Vagina (tissue), 2 donors: Measurements from ENCODE around the gene PLCB1. TPM values are rescaled to one million over a fixed set of nuclear protein-coding genes. Genes with fewer than 3 reads are reported as not detected.

Experiments
- DNase-seq, 2 donors: peaks; one replicate each; pipeline ENCODE4 v3.0.0-alpha.2; 2017; ENCODE audit errors: extremely low spot score in 2 of 2
- H3K27ac ChIP-seq: fragments of 200-600 bp; sonication (generic); one replicate; pipeline ENCODE4 v1.5.1; 2019
- H3K27me3 ChIP-seq: fragments of 200-600 bp; sonication (generic); one replicate; pipeline ENCODE4 v1.5.1; 2019
- H3K36me3 ChIP-seq, 2 donors: fragments of 200-600 bp; sonication (generic); one replicate each; pipeline ENCODE4 v1.5.1; 2017 to 2019
- H3K4me1 ChIP-seq: fragments of 200-600 bp; sonication (generic); one replicate; pipeline ENCODE4 v1.5.1; 2019
- H3K4me3 ChIP-seq, 2 donors: fragments of 200-600 bp; sonication (generic); 1 replicate in 1 of 2; 2 replicates in 1 of 2; pipeline ENCODE4 v1.5.1; 2016 to 2019
- H3K9me3 ChIP-seq: fragments of 200-600 bp; sonication (generic); one replicate; pipeline ENCODE4 v1.5.1; 2019
- CTCF ChIP-seq, 3 experiments: fragments of 450-650 bp in 2 of 3; fragments of 200-600 bp in 1 of 3; sonication (generic) in 1 of 3; IDR thresholded peaks; one replicate each; pipeline ENCODE4 v1.5.1; 2017 to 2019; ENCODE audit warnings: antibody characterized with exemption in 3 of 3, mild to moderate bottlenecking in 2 of 3, moderate library complexity in 2 of 3
- POLR2A ChIP-seq, 2 donors: fragments of 450-650 bp; IDR thresholded peaks; one replicate each; pipeline ENCODE4 v1.6.1; 2017; ENCODE audit warnings: antibody characterized with exemption in 2 of 2, mild to moderate bottlenecking in 2 of 2, moderate library complexity in 2 of 2
- POLR2AphosphoS5 ChIP-seq, 2 donors: sonication (generic); formaldehyde crosslinking; IDR thresholded peaks; one replicate each; pipeline ENCODE4 v1.9.0; 2017; ENCODE audit warnings: antibody characterized with exemption in 2 of 2, mild to moderate bottlenecking in 2 of 2, low read depth in 1 of 2; ENCODE audit not compliant: insufficient read depth in 1 of 2
- intact Hi-C: fragments of 100-400 bp; cut with DNase I; formaldehyde crosslinking; loops from one replicate; pipeline ENCODE4 v1.15.1; 2023
- total RNA-seq: library from RNA; depleted of rRNA; stranded (reverse); fragments of >200 nt; gene quantifications from one replicate; pipeline ENCODE4 v1.2.3, GENCODE V29; 2016

Gene PLCB1
- total RNA-seq, 1 donor from 2014 or later: 32.4 TPM

GRCh38 chr20:8226106-8226505 lies 94.0 kb downstream of the PLCB1 start:
- intact Hi-C loops: no loop called here
- no peaks in the 10 kb centered on the region for H3K36me3 ChIP-seq
- H3K4me1 ChIP-seq: peaks cover 7% of the 10 kb centered on the region
- TF ChIP-seq POLR2A (IDR thresholded peaks at IDR 0.05) (no peak), CTCF (IDR thresholded peaks at IDR 0.05) (no peak), POLR2AphosphoS5 (IDR thresholded peaks at IDR 0.05; ENCODE audit: insufficient read depth in 1 of 2, low read depth in 1 of 2) (no peak)
- H3K27me3 ChIP-seq: no peaks in the 10 kb centered on the region
- H3K27ac ChIP-seq: no peak overlapping the region
- no peak overlapping the region for H3K4me3 ChIP-seq
- no peaks in the 10 kb centered on the region for H3K9me3 ChIP-seq
- DNase-seq: no peak

GRCh38 chr20:8227293-8227692 lies 95.2 kb downstream of the PLCB1 start:
- intact Hi-C loops: no loop called here
- TF ChIP-seq POLR2A (IDR thresholded peaks at IDR 0.05): no peak
- no peak for TF ChIP-seq POLR2AphosphoS5 (IDR thresholded peaks at IDR 0.05; ENCODE audit: insufficient read depth in 1 of 2, low read depth in 1 of 2)
- no peak for TF ChIP-seq CTCF (IDR thresholded peaks at IDR 0.05)
- Histone ChIP-seq H3K4me1 (peaks cover 7% of the 10 kb centered on the region), H3K36me3 (no peaks in the 10 kb centered on the region), H3K27me3 (no peaks in the 10 kb centered on the region), H3K9me3 (no peaks in the 10 kb centered on the region), H3K27ac (no peak overlapping the region), H3K4me3 (no peak overlapping the region)
- DNase-seq: no peak

- no peak overlapping the region for H3K27ac ChIP-seq
- intact Hi-C loops: no loop called here
- H3K9me3 ChIP-seq: no peaks in the 10 kb centered on the region
- H3K27me3 ChIP-seq: no peaks in the 10 kb centered on the region
- no peak overlapping the region for H3K4me3 ChIP-seq
- H3K4me1 ChIP-seq: peaks cover 7% of the 10 kb centered on the region
- DNase-seq: no peak
- no peaks in the 10 kb centered on the region for H3K36me3 ChIP-seq
- TF ChIP-seq CTCF (IDR thresholded peaks at IDR 0.05) (no peak), POLR2A (IDR thresholded peaks at IDR 0.05) (no peak), POLR2AphosphoS5 (IDR thresholded peaks at IDR 0.05; ENCODE audit: insufficient read depth in 1 of 2, low read depth in 1 of 2) (no peak)
These were observed 96.2 kb downstream of the PLCB1 start for GRCh38 chr20:8228315-8228714.

DNA sequence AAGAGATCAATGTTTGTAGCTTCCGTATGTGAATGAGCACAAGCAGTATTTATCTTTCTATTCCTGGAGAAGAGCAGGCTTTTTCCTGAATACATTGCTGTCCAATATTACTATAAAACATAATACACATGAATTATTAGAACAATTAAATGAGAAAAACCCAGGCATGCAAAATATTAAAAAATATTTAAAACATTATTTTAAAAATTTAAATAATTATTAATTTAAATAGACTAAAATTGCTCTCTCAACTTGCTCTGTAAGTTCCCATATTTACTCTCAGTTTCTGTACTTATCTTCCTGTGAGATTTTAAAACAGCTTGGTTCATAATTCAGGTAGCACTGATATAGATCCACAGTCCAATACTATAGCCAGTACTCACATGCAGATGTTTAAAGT lies 97.0 kb downstream of the PLCB1 start:
- Histone ChIP-seq H3K4me3 (no peak overlapping the region), H3K27me3 (no peaks in the 10 kb centered on the region), H3K36me3 (no peaks in the 10 kb centered on the region), H3K27ac (no peak overlapping the region), H3K9me3 (no peaks in the 10 kb centered on the region), H3K4me1 (peaks cover under 1% of the 10 kb centered on the region)
- DNase-seq: no peak
- intact Hi-C loops: no loop called here
- TF ChIP-seq CTCF (IDR thresholded peaks at IDR 0.05) (no peak), POLR2AphosphoS5 (IDR thresholded peaks at IDR 0.05; ENCODE audit: insufficient read depth in 1 of 2, low read depth in 1 of 2) (no peak), POLR2A (IDR thresholded peaks at IDR 0.05) (no peak)

- Histone ChIP-seq H3K9me3 (no peaks in the 10 kb centered on the region), H3K27me3 (no peaks in the 10 kb centered on the region), H3K27ac (no peak overlapping the region), H3K4me3 (no peak overlapping the region), H3K4me1 (no peaks in the 10 kb centered on the region), H3K36me3 (no peaks in the 10 kb centered on the region)
- intact Hi-C loops: no loop called here
- no peak for DNase-seq
- TF ChIP-seq POLR2AphosphoS5 (IDR thresholded peaks at IDR 0.05; ENCODE audit: insufficient read depth in 1 of 2, low read depth in 1 of 2) (no peak), POLR2A (IDR thresholded peaks at IDR 0.05) (no peak), CTCF (IDR thresholded peaks at IDR 0.05) (no peak)
These were observed 99.0 kb downstream of the PLCB1 start for GRCh38 chr20:8231038-8231437.
